ENCODE data around the gene HPGDS. TPM values are rescaled to one million over a fixed set of nuclear protein-coding genes. Genes with fewer than 3 reads are reported as not detected.

The HPGDS gene
- total and polyA plus RNA-seq, 10 of the 15 experiments (the other 5 are each of a cell fraction or from before 2014, with no cell fraction given) = not detected

DNA sequence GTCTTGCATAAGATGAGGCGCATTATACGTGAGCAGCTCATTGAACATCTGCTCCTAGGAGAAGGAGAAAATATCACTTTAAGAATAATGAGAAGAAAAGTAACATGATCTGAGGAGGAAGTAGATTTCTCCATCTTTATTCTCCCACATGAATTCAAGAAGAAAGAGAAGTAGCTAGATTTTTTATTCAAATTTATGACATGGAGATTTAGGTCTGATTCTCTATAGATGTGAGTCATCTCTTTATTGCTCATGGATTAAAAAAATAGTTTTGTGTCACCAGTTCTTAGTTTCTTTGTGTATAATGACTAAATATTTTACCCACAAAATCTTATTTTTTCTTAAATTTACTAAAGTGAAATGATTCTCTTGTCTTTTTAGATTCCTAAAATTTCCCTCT lies 40.4 kb downstream of the HPGDS start:
- no peak for DNase-seq (ENCODE audit: low read depth, low spot score)
- CTCF ChIA-PET = interaction anchor here (1.2 kb wide), 1 partner anchor 28 kb away, joined by 3 read pairs; no protein-coding TSS in a partner anchor
- in situ Hi-C loops (cut with MboI) (loop anchor here (5.0 kb wide), 1 partner anchor 90 kb away; no protein-coding TSS in a partner anchor), intact Hi-C loops (cut with micrococcal nuclease; ENCODE audit: unreplicated experiment) (no loop called here)
- POLR2A ChIA-PET = no interaction called here
- FAIRE-seq = no peak
- H3K9ac ChIP-seq (ENCODE audit: control insufficient read depth, insufficient read depth, low read length) = no peak overlapping the region
- H3K36me3 ChIP-seq (ENCODE audit: control insufficient read depth in 2 of 2, insufficient read depth in 2 of 2, low read length in 1 of 2) = no peaks in the 10 kb centered on the region
- SMC1A ChIA-PET (ENCODE audit: uncharacterized antibody, unreplicated experiment) = interaction anchor here (1.0 to 1.5 kb wide), 4 partner anchors 87 to 429 kb away, joined by 3 to 5 read pairs (median 3); no protein-coding TSS in a partner anchor
- no peak overlapping the region for H3K4me2 ChIP-seq (ENCODE audit: control insufficient read depth, insufficient read depth)
- TF ChIP-seq ESRRA (IDR thresholded peaks at IDR 0.05; ENCODE audit: low read length) (no peak), SUPT20H (IDR thresholded peaks at IDR 0.05; ENCODE audit: borderline replicate concordance, control insufficient read depth, low read depth, low read length) (no peak), EP300 (IDR thresholded peaks at IDR 0.05; ENCODE audit: borderline replicate concordance in 1 of 2, control insufficient read depth in 1 of 2, low read depth in 2 of 2, low read length in 2 of 2) (no peak), CREM (IDR thresholded peaks at IDR 0.05; ENCODE audit: low read depth) (no peak), CHD4 (IDR thresholded peaks at IDR 0.05) (no peak), ZNF207 (IDR thresholded peaks at IDR 0.05; ENCODE audit: borderline replicate concordance) (no peak)
- RAD21 ChIA-PET (ENCODE audit: unreplicated experiment) = no interaction called here
- H4K20me1 ChIP-seq (ENCODE audit: control insufficient read depth, insufficient read depth) = no peaks in the 10 kb centered on the region
- ATAC-seq = no peak
- H3K27me3 ChIP-seq (replicated peaks in 1 of 2; ENCODE audit: control insufficient read depth in 2 of 2, insufficient read depth in 2 of 2, low read length in 1 of 2) = no peaks in the 10 kb centered on the region
- H3K9me3 ChIP-seq (replicated peaks; ENCODE audit: control insufficient read depth, insufficient read depth, low read length) = no peaks in the 10 kb centered on the region
- 100% methylated on average over 2 of the region's 2 CpGs for WGBS (ENCODE audit: insufficient coverage, insufficient replicate concordance, low lambda C conversion rate, missing lambda C conversion rate)
- H3K27ac ChIP-seq (ENCODE audit: control insufficient read depth, insufficient read depth) = no peak overlapping the region
- BruUV-seq (replicated peaks) = no TSS peak
- no peaks in the 10 kb centered on the region for H3K79me2 ChIP-seq (ENCODE audit: control insufficient read depth, insufficient read depth, low read length)
- H3K4me3 ChIP-seq = no peak overlapping the region
- H3K4me1 ChIP-seq (ENCODE audit: control insufficient read depth, insufficient read depth, low read length) = no peaks in the 10 kb centered on the region
- no peak overlapping the region for H2AFZ ChIP-seq (ENCODE audit: control insufficient read depth, low read depth, low read length)

- intact Hi-C loops (cut with micrococcal nuclease; ENCODE audit: unreplicated experiment) = no loop called here
- ChIA-PET POLR2A (no interaction called here), SMC1A (ENCODE audit: uncharacterized antibody, unreplicated experiment) (no interaction called here), CTCF (no interaction called here), RAD21 (ENCODE audit: unreplicated experiment) (no interaction called here)
- no peak overlapping the region for H3K4me3 ChIP-seq
- FAIRE-seq (no peak), DNase-seq (ENCODE audit: low read depth, low spot score) (no peak), ATAC-seq (no peak)
- H4K20me1 ChIP-seq (ENCODE audit: control insufficient read depth, insufficient read depth) = no peaks in the 10 kb centered on the region
- BruUV-seq (replicated peaks) = no TSS peak
- no peak overlapping the region for H3K9ac ChIP-seq (ENCODE audit: control insufficient read depth, insufficient read depth, low read length)
- H3K4me1 ChIP-seq (ENCODE audit: control insufficient read depth, insufficient read depth, low read length) = no peaks in the 10 kb centered on the region
- no peak overlapping the region for H3K27ac ChIP-seq (ENCODE audit: control insufficient read depth, insufficient read depth)
- WGBS (ENCODE audit: insufficient coverage, insufficient replicate concordance, low lambda C conversion rate, missing lambda C conversion rate) = 70% methylated on average over 4 of the region's 4 CpGs
- no peak overlapping the region for H3K4me2 ChIP-seq (ENCODE audit: control insufficient read depth, insufficient read depth)
- H3K79me2 ChIP-seq (ENCODE audit: control insufficient read depth, insufficient read depth, low read length) = no peaks in the 10 kb centered on the region
- in situ Hi-C loops (cut with MboI) = no loop called here
- H3K9me3 ChIP-seq (replicated peaks; ENCODE audit: control insufficient read depth, insufficient read depth, low read length) = no peaks in the 10 kb centered on the region
- H3K27me3 ChIP-seq (replicated peaks in 1 of 2; ENCODE audit: control insufficient read depth in 2 of 2, insufficient read depth in 2 of 2, low read length in 1 of 2) = no peaks in the 10 kb centered on the region
- H3K36me3 ChIP-seq (ENCODE audit: control insufficient read depth in 2 of 2, insufficient read depth in 2 of 2, low read length in 1 of 2) = no peaks in the 10 kb centered on the region
- H2AFZ ChIP-seq (ENCODE audit: control insufficient read depth, low read depth, low read length) = no peak overlapping the region
- no peak for TF ChIP-seq YBX1 (IDR thresholded peaks at IDR 0.05)
- TF ChIP-seq TCF12 (IDR thresholded peaks at IDR 0.05; ENCODE audit: low read depth, low read length) = no peak
- no peak for TF ChIP-seq POLR2AphosphoS5 (IDR thresholded peaks at IDR 0.05; ENCODE audit: low read length)
- no peak for TF ChIP-seq ZNF24 (IDR thresholded peaks at IDR 0.05)
- no peak for TF ChIP-seq ZBTB40 (IDR thresholded peaks at IDR 0.05; ENCODE audit: borderline replicate concordance)
- no peak for TF ChIP-seq ZBED1 (IDR thresholded peaks at IDR 0.05; ENCODE audit: borderline replicate concordance)
- no peak for TF ChIP-seq BCL3 (IDR thresholded peaks at IDR 0.05; ENCODE audit: borderline replicate concordance, insufficient read depth, low read depth, low read length, poor library complexity, severe bottlenecking)
Observed at GRCh38 chr4:94298725-94299252, 43.8 kb downstream of the HPGDS start.
